ENCODE data around the gene CHRNB2. TPM values are rescaled to one million over a fixed set of nuclear protein-coding genes. Genes with fewer than 3 reads are reported as not detected.

The CHRNB2 gene
- total and polyA plus RNA-seq, 2 donors (not counting 1 experiment from before 2014, with no cell fraction given): 0.02 TPM; not detected in 1

DNA sequence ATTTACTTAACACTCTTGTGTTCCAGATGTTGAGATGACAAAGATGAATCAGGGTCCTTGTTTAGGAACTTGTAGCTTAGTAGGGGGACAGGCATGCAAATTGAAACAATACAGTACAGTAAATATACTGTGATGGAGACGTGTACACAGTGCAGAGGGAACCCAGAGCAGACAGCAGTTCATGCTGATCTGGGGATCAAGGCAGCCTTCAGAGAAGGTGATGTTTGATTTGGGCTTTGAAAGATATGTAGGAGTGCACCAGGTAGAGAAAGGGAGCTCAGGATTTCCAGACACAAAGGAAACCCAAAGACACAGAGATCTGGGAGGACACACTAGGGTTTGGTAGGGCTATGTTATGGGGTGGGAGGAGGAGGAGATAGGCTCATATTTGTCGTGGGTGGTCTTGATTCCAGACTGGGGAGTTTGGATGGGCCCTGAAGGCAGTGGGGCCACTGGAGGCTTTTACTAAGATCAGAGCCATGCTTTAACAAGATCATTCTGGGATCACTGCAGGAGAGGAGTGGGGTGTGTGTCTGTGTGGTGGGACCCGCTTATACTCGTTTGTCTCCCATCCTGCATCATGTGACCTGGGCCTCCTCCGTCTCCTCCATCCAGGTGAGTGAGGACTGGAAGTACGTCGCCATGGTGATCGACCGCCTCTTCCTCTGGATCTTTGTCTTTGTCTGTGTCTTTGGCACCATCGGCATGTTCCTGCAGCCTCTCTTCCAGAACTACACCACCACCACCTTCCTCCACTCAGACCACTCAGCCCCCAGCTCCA is 7.8 kb downstream of the CHRNB2 start:
- Histone ChIP-seq H3K4me1 (ENCODE audit: control insufficient read depth, extremely low read depth, insufficient read depth, low read length) (no peaks in the 10 kb centered on the region), H3K4me3 (replicated peaks in 1 of 4; ENCODE audit: control extremely low read depth in 1 of 4, insufficient read depth in 1 of 4, low read depth in 3 of 4, low read length in 4 of 4) (no peak overlapping the region), H4K20me1 (ENCODE audit: control insufficient read depth, extremely low read depth, insufficient read depth, low read length) (no peaks in the 10 kb centered on the region), H2AFZ (ENCODE audit: low read length) (no peak overlapping the region), H3K4me2 (ENCODE audit: extremely low read depth, insufficient read depth, low read length) (no peak overlapping the region), H3K79me2 (ENCODE audit: control insufficient read depth, insufficient read depth, low read length) (no peaks in the 10 kb centered on the region), H3K27ac (ENCODE audit: insufficient read depth, low read length) (no peak overlapping the region), H3K27me3 (ENCODE audit: control insufficient read depth, insufficient read depth, low read length) (no peaks in the 10 kb centered on the region), H3K9me3 (ENCODE audit: control insufficient read depth, insufficient read depth, low read depth, low read length) (no peaks in the 10 kb centered on the region), H3K36me3 (ENCODE audit: control insufficient read depth, insufficient read depth, low read length) (peaks cover 8% of the 10 kb centered on the region), H3K9ac (ENCODE audit: insufficient read depth, low read length) (no peak overlapping the region)
- DNase-seq (ENCODE audit: low read depth in 2 of 2): no peak
- TF ChIP-seq EZH2 (IDR thresholded peaks at IDR 0.05; ENCODE audit: low read length, missing control alignments): no peak
- TF ChIP-seq CTCF (conservative IDR thresholded peaks at IDR 0.05 in 1 of 2, IDR thresholded peaks at IDR 0.05 in 1 of 2; ENCODE audit: low read depth in 1 of 2, low read length in 2 of 2): no peak

GRCh38 chr1:154575951-154576566 is 8.5 kb downstream of the CHRNB2 start:
- Histone ChIP-seq H3K36me3 (ENCODE audit: control insufficient read depth, insufficient read depth, low read length) (peaks cover 8% of the 10 kb centered on the region), H3K4me2 (ENCODE audit: extremely low read depth, insufficient read depth, low read length) (no peak overlapping the region), H3K9ac (ENCODE audit: insufficient read depth, low read length) (no peak overlapping the region), H4K20me1 (ENCODE audit: control insufficient read depth, extremely low read depth, insufficient read depth, low read length) (no peaks in the 10 kb centered on the region), H3K9me3 (ENCODE audit: control insufficient read depth, insufficient read depth, low read depth, low read length) (no peaks in the 10 kb centered on the region), H2AFZ (ENCODE audit: low read length) (no peak overlapping the region), H3K27ac (ENCODE audit: insufficient read depth, low read length) (no peak overlapping the region), H3K79me2 (ENCODE audit: control insufficient read depth, insufficient read depth, low read length) (no peaks in the 10 kb centered on the region), H3K27me3 (ENCODE audit: control insufficient read depth, insufficient read depth, low read length) (no peaks in the 10 kb centered on the region), H3K4me1 (ENCODE audit: control insufficient read depth, extremely low read depth, insufficient read depth, low read length) (no peaks in the 10 kb centered on the region), H3K4me3 (replicated peaks in 1 of 4; ENCODE audit: control extremely low read depth in 1 of 4, insufficient read depth in 1 of 4, low read depth in 3 of 4, low read length in 4 of 4) (no peak overlapping the region)
- no peak for DNase-seq (ENCODE audit: low read depth in 2 of 2)
- no peak for TF ChIP-seq CTCF (conservative IDR thresholded peaks at IDR 0.05 in 1 of 2, IDR thresholded peaks at IDR 0.05 in 1 of 2; ENCODE audit: low read depth in 1 of 2, low read length in 2 of 2)
- TF ChIP-seq EZH2 (IDR thresholded peaks at IDR 0.05; ENCODE audit: low read length, missing control alignments): no peak

DNA sequence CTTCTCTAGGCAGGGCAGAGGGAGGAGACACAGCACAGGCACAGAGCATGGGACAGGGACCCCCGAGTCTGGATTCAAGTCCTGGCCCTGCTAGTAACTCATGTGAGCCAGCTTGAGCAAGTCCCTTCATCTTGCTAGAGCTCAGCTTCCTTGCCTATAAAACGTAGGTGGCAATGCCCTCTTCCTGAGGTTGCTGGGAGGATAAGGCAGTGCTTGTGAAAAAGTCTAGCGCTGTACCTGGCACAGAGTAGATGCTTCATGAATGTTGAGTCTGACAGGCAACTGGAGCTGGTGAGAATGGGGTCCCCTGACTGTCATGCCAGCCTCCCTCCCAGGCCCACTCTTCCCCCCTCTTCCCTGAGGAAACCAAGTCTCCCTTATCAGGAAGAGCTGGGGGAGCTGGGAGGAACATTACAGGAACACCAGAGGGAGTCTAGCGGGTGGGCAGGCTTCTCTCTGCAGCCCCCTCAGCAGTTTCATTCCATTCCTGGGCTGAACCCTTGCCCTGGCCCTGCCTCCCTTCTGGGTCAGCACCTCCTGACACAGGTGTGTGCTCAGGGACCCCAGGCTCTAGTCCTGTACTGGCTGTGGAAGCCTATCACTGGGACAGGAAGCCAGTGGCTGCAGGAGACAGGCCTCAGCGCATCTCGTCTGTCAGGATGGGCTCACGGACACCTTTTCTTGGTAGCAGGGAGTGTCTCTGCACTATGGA is 9.9 kb downstream of the CHRNB2 start:
- Histone ChIP-seq H3K27ac (ENCODE audit: insufficient read depth, low read length) (no peak overlapping the region), H2AFZ (ENCODE audit: low read length) (no peak overlapping the region), H3K4me3 (replicated peaks in 1 of 4; ENCODE audit: control extremely low read depth in 1 of 4, insufficient read depth in 1 of 4, low read depth in 3 of 4, low read length in 4 of 4) (no peak overlapping the region), H3K36me3 (ENCODE audit: control insufficient read depth, insufficient read depth, low read length) (peaks cover 10% of the 10 kb centered on the region), H3K4me2 (ENCODE audit: extremely low read depth, insufficient read depth, low read length) (no peak overlapping the region), H3K9me3 (ENCODE audit: control insufficient read depth, insufficient read depth, low read depth, low read length) (no peaks in the 10 kb centered on the region), H3K9ac (ENCODE audit: insufficient read depth, low read length) (no peak overlapping the region), H3K79me2 (ENCODE audit: control insufficient read depth, insufficient read depth, low read length) (no peaks in the 10 kb centered on the region), H3K27me3 (ENCODE audit: control insufficient read depth, insufficient read depth, low read length) (no peaks in the 10 kb centered on the region), H3K4me1 (ENCODE audit: control insufficient read depth, extremely low read depth, insufficient read depth, low read length) (no peaks in the 10 kb centered on the region), H4K20me1 (ENCODE audit: control insufficient read depth, extremely low read depth, insufficient read depth, low read length) (no peaks in the 10 kb centered on the region)
- no peak for DNase-seq (ENCODE audit: low read depth in 2 of 2)
- TF ChIP-seq CTCF (conservative IDR thresholded peaks at IDR 0.05 in 1 of 2, IDR thresholded peaks at IDR 0.05 in 1 of 2; ENCODE audit: low read depth in 1 of 2, low read length in 2 of 2) (no peak), EZH2 (IDR thresholded peaks at IDR 0.05; ENCODE audit: low read length, missing control alignments) (no peak)
